NOMO-1 treated with DMSO at 0.1 percent for 48 hours (cell line): ENCODE data around the gene MRGPRD.

Experiments
- DNase-seq: peaks from one replicate; lab custom pipeline; 2025; ENCODE audit not compliant: unreplicated experiment; lab: John Stamatoyannopoulos, UW

The MRGPRD gene

GRCh38 chr11:68980776-68981065, at the start of gene MRGPRD:
Gene MRGPRD (minus strand): TSS chr11:68980986. CDS start chr11:68980986, 0 bp downstream.
- DNase-seq, result no peak

GRCh38 chr11:69030301-69030700, 49.5 kb upstream of the MRGPRD start:
- DNase-seq, result peak; percentile 57

GRCh38 chr11:69027704-69028372, 47.1 kb upstream of the MRGPRD start:
- peak; percentile 82 for DNase-seq

- no peak for DNase-seq
Observed at GRCh38 chr11:69024509-69024908, 43.7 kb upstream of the MRGPRD start.

- DNase-seq, result no peak
Observed at GRCh38 chr11:69022260-69022659, 41.5 kb upstream of the MRGPRD start.

- no peak for DNase-seq
Observed at GRCh38 chr11:69018924-69019323, 38.1 kb upstream of the MRGPRD start.

- DNase-seq, result no peak
Observed at GRCh38 chr11:69017951-69018350, 37.2 kb upstream of the MRGPRD start.

- no peak for DNase-seq
Observed at GRCh38 chr11:69014898-69015549, 34.2 kb upstream of the MRGPRD start.

- no peak for DNase-seq
Observed at GRCh38 chr11:69014084-69014851, 33.5 kb upstream of the MRGPRD start.

- DNase-seq, result no peak
Observed at GRCh38 chr11:69013009-69013951, 32.5 kb upstream of the MRGPRD start, which contains the start of gene MRGPRF. Gene MRGPRF (minus strand): TSS chr11:69013246. CDS start chr11:69009901, 3,345 bp downstream.

- no peak for DNase-seq
Observed at GRCh38 chr11:69012092-69013008, 31.6 kb upstream of the MRGPRD start.

GRCh38 chr11:69011624-69012091, 30.9 kb upstream of the MRGPRD start:
- no peak for DNase-seq

- peak; percentile 15 for DNase-seq
Observed at GRCh38 chr11:69010964-69011623, 30.3 kb upstream of the MRGPRD start.

GRCh38 chr11:69010361-69010891, 29.6 kb upstream of the MRGPRD start:
- no peak for DNase-seq

GRCh38 chr11:69009441-69010211, 28.8 kb upstream of the MRGPRD start:
- DNase-seq, result no peak

- DNase-seq, result peak; percentile 6
Observed at GRCh38 chr11:69008737-69009440, 28.1 kb upstream of the MRGPRD start.

- no peak for DNase-seq
Observed at GRCh38 chr11:69007975-69008381, 27.2 kb upstream of the MRGPRD start.

GRCh38 chr11:69006816-69007215, 26.0 kb upstream of the MRGPRD start:
- no peak for DNase-seq
